PC-3 (cell line): ENCODE results near the gene TFRC. TPM values are rescaled to one million over a fixed set of nuclear protein-coding genes. Genes with fewer than 3 reads are reported as not detected.

Experiments used
- ATAC-seq: fragments of 200-7000 bp; cut with Tn5 transposase; 2 replicates; pipeline ENCODE4 v1.9.1; 2020; ENCODE audit warnings: mild to moderate bottlenecking, moderate library complexity
- BruUV-seq: library from RNA; stranded (reverse); fragments of 400-500 nt; replicated peaks from 2 replicates; lab custom pipeline; 2021; lab: Mats Ljungman, UMichigan
- CTCF ChIA-PET: fragments of 300-600 bp; sonication (Branson Sonifier 250); formaldehyde crosslinking; loops from one replicate; lab custom pipeline; 2022; ENCODE audit warnings: antibody characterized with exemption; lab: Charles Lee
- POLR2A ChIA-PET: fragments of 300-600 bp; sonication (Branson Sonifier 250); formaldehyde crosslinking; loops from one replicate; lab custom pipeline; 2022; ENCODE audit warnings: antibody characterized with exemption; ENCODE audit not compliant: unreplicated experiment; lab: Charles Lee
- DNase-seq: peaks from one replicate; pipeline ENCODE4 v3.0.0-alpha.2; 2015
- H2AFZ ChIP-seq: fragments of 300-600 bp; sonication (generic); 2 replicates; pipeline ENCODE4 v1.6.0; 2016; ENCODE audit warnings: antibody characterized with exemption, low read length
- H3F3A ChIP-seq: fragments of 300-600 bp; sonication (generic); one replicate; pipeline ENCODE4 v1.6.0; 2017; ENCODE audit warnings: antibody characterized with exemption, low read length, control low read depth, mild to moderate bottlenecking; ENCODE audit not compliant: unreplicated experiment
- H3K27ac ChIP-seq: fragments of 300-600 bp; sonication (generic); 2 replicates; pipeline ENCODE4 v1.5.1; 2016; ENCODE audit warnings: mild to moderate bottlenecking, low read length
- H3K27me3 ChIP-seq: fragments of 300-600 bp; sonication (generic); 2 replicates; pipeline ENCODE4 v1.6.1; 2016; ENCODE audit warnings: low read length, mixed read lengths
- H3K36me3 ChIP-seq: fragments of 300-600 bp; sonication (generic); 2 replicates; pipeline ENCODE4 v1.6.1; 2016; ENCODE audit warnings: low read depth, mixed run types, low read length, mixed read lengths
- H3K4me1 ChIP-seq: fragments of 300-600 bp; sonication (generic); 2 replicates; pipeline ENCODE4 v1.5.1; 2016; ENCODE audit warnings: low read length; ENCODE audit not compliant: insufficient read depth
- H3K4me2 ChIP-seq: fragments of 300-600 bp; sonication (generic); 2 replicates; pipeline ENCODE4 v1.6.0; 2016; ENCODE audit warnings: low read length
- H3K4me3 ChIP-seq: fragments of 300-600 bp; sonication (generic); 2 replicates; pipeline ENCODE4 v1.5.1; 2016; ENCODE audit warnings: mild to moderate bottlenecking, low read length, mixed read lengths
- H3K79me2 ChIP-seq: fragments of 300-600 bp; sonication (generic); 2 replicates; pipeline ENCODE4 v1.6.1; 2017; ENCODE audit warnings: low read length, mixed read lengths
- H3K9ac ChIP-seq: fragments of 300-600 bp; sonication (generic); 2 replicates; pipeline ENCODE4 v1.6.0; 2016; ENCODE audit warnings: mild to moderate bottlenecking, low read length
- H3K9me2 ChIP-seq: fragments of 300-600 bp; sonication (generic); replicated peaks from 2 replicates; pipeline ENCODE4 v1.6.1; 2016; ENCODE audit warnings: mixed run types, low read length, mixed read lengths
- H3K9me3 ChIP-seq: fragments of 300-600 bp; sonication (generic); 2 replicates; pipeline ENCODE4 v1.6.1; 2016; ENCODE audit warnings: low read length, mixed read lengths
- H4K20me1 ChIP-seq: fragments of 300-600 bp; sonication (generic); 2 replicates; pipeline ENCODE4 v1.6.1; 2016; ENCODE audit warnings: low read length, mixed read lengths
- EZH2 ChIP-seq: fragments of 300-600 bp; sonication (generic); IDR thresholded peaks from one replicate; pipeline ENCODE4 v1.6.1; 2017; ENCODE audit warnings: antibody characterized with exemption, mild to moderate bottlenecking, low read length; ENCODE audit not compliant: unreplicated experiment
- EZH2phosphoT487 ChIP-seq: fragments of 300-600 bp; sonication (generic); IDR thresholded peaks from 2 replicates; pipeline ENCODE4 v1.6.1; 2018; ENCODE audit warnings: mild to moderate bottlenecking, antibody characterized with exemption, low read length, borderline replicate concordance
- intact Hi-C: fragments of 100-400 bp; cut with micrococcal nuclease; formaldehyde crosslinking; loops from 2 replicates; pipeline ENCODE4 v1.9.0; 2023
- total RNA-seq: library from RNA; depleted of rRNA; stranded (reverse); fragments of >200 nt; gene quantifications from 2 replicates; pipeline ENCODE4 v1.2.3, GENCODE V29; 2014
- TF ChIP-seq, protein P1 (sequence below): fragments of 300-600 bp; sonication (generic); conservative IDR thresholded peaks from 2 replicates; pipeline ENCODE4 v1.5.1; 2017; ENCODE audit warnings: antibody characterized with exemption, low read depth, mild to moderate bottlenecking, low read length

Gene TFRC
- total RNA-seq, 1 experiment from 2014 or later, result 287 TPM

GRCh38 chr3:196053487-196053886 is 28.4 kb downstream of the TFRC start:
- ChIA-PET POLR2A (no interaction called here), CTCF (no interaction called here)
- Histone ChIP-seq H3K9me3 (no peaks in the 10 kb centered on the region), H3K36me3 (peaks cover 89% of the 10 kb centered on the region), H3K79me2 (no peaks in the 10 kb centered on the region), H3K9me2 (no peaks in the 10 kb centered on the region), H4K20me1 (peaks cover 12% of the 10 kb centered on the region; the same call in 1 of the 2 replicates), H3K27ac (no peak overlapping the region), H3F3A (no peaks in the 10 kb centered on the region), H3K4me1 (no peaks in the 10 kb centered on the region), H3K9ac (no peak overlapping the region), H2AFZ (no peak overlapping the region), H3K4me3 (no peak overlapping the region), H3K4me2 (no peak overlapping the region), H3K27me3 (no peaks in the 10 kb centered on the region)
- DNase-seq, result no peak
- no TSS peak for BruUV-seq
- intact Hi-C loops, result no loop called here
- TF ChIP-seq, protein P1, sequence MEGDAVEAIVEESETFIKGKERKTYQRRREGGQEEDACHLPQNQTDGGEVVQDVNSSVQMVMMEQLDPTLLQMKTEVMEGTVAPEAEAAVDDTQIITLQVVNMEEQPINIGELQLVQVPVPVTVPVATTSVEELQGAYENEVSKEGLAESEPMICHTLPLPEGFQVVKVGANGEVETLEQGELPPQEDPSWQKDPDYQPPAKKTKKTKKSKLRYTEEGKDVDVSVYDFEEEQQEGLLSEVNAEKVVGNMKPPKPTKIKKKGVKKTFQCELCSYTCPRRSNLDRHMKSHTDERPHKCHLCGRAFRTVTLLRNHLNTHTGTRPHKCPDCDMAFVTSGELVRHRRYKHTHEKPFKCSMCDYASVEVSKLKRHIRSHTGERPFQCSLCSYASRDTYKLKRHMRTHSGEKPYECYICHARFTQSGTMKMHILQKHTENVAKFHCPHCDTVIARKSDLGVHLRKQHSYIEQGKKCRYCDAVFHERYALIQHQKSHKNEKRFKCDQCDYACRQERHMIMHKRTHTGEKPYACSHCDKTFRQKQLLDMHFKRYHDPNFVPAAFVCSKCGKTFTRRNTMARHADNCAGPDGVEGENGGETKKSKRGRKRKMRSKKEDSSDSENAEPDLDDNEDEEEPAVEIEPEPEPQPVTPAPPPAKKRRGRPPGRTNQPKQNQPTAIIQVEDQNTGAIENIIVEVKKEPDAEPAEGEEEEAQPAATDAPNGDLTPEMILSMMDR, result no peak
- TF ChIP-seq EZH2, result no peak
- TF ChIP-seq EZH2phosphoT487, result no peak
- no peak for ATAC-seq

- Histone ChIP-seq H3K27me3 (no peaks in the 10 kb centered on the region), H3K79me2 (no peaks in the 10 kb centered on the region), H3K9me3 (no peaks in the 10 kb centered on the region), H3K4me2 (no peak overlapping the region), H3K9ac (no peak overlapping the region), H3K4me3 (no peak overlapping the region), H4K20me1 (peaks cover 12% of the 10 kb centered on the region; the same call in 1 of the 2 replicates), H3K9me2 (no peaks in the 10 kb centered on the region), H3K36me3 (peaks cover 73% of the 10 kb centered on the region), H3K4me1 (no peaks in the 10 kb centered on the region), H3K27ac (no peak overlapping the region), H3F3A (no peaks in the 10 kb centered on the region), H2AFZ (no peak overlapping the region)
- BruUV-seq, result no TSS peak
- TF ChIP-seq EZH2phosphoT487, result no peak
- intact Hi-C loops, result no loop called here
- no peak for ATAC-seq
- POLR2A ChIA-PET, result interaction anchor here (0.6 kb wide), 1 partner anchor 27 kb away, joined by 3 read pairs; no protein-coding TSS in a partner anchor
- CTCF ChIA-PET, result no interaction called here
- no peak for DNase-seq
Observed at GRCh38 chr3:196051282-196052076, 30.4 kb downstream of the TFRC start.

DNA sequence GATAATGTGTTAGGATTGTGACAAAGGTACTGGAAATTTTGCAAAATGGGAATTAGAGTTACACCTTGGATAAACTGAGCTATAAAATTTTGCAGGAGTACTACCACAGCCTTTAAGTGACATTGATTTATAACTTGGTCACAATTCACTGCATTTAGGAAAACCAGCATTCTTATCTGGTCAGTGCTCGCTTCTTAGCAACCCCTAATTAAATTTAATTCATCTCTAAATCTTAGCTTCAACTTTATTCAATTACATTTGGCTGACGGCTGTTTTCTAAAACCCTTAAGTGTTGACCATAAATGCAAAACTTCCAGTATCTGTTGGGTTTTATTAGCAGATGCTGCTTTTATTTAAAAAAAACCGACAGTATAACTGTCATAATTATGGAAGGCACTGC is 31.3 kb downstream of the TFRC start:
- Histone ChIP-seq H3F3A (no peaks in the 10 kb centered on the region), H3K9me2 (no peaks in the 10 kb centered on the region), H3K9me3 (no peaks in the 10 kb centered on the region), H3K36me3 (peaks cover 65% of the 10 kb centered on the region), H3K79me2 (no peaks in the 10 kb centered on the region), H3K4me2 (no peak overlapping the region), H3K4me1 (no peaks in the 10 kb centered on the region), H3K27me3 (no peaks in the 10 kb centered on the region), H2AFZ (no peak overlapping the region), H3K9ac (no peak overlapping the region), H4K20me1 (peaks cover 12% of the 10 kb centered on the region; the same call in 1 of the 2 replicates), H3K4me3 (no peak overlapping the region), H3K27ac (no peak overlapping the region)
- no peak for ATAC-seq
- DNase-seq, result no peak
- ChIA-PET POLR2A (interaction anchor here (0.6 kb wide), 1 partner anchor 26 kb away, joined by 3 read pairs; no protein-coding TSS in a partner anchor), CTCF (no interaction called here)
- TF ChIP-seq, protein P1, result no peak
- TF ChIP-seq EZH2, result no peak
- no peak for TF ChIP-seq EZH2phosphoT487
- BruUV-seq, result TSS peak; percentile 21
- intact Hi-C loops, result no loop called here
